K562 treated with DMSO at 1 percent for 4 hours (cell line): Measurements from ENCODE around the gene CADM4. TPM values are rescaled to one million over a fixed set of nuclear protein-coding genes. Genes with fewer than 3 reads are reported as not detected.

Source experiments
- total RNA-seq: library from RNA; unstranded; fragments of 300-600 nt; gene quantifications from 2 replicates; pipeline ENCODE4 v1.2.3, GENCODE V29; 2022; ENCODE audit not compliant: insufficient read depth

CADM4 gene
- 2.9 and 4.4 TPM in 2 replicates for total RNA-seq

DNA sequence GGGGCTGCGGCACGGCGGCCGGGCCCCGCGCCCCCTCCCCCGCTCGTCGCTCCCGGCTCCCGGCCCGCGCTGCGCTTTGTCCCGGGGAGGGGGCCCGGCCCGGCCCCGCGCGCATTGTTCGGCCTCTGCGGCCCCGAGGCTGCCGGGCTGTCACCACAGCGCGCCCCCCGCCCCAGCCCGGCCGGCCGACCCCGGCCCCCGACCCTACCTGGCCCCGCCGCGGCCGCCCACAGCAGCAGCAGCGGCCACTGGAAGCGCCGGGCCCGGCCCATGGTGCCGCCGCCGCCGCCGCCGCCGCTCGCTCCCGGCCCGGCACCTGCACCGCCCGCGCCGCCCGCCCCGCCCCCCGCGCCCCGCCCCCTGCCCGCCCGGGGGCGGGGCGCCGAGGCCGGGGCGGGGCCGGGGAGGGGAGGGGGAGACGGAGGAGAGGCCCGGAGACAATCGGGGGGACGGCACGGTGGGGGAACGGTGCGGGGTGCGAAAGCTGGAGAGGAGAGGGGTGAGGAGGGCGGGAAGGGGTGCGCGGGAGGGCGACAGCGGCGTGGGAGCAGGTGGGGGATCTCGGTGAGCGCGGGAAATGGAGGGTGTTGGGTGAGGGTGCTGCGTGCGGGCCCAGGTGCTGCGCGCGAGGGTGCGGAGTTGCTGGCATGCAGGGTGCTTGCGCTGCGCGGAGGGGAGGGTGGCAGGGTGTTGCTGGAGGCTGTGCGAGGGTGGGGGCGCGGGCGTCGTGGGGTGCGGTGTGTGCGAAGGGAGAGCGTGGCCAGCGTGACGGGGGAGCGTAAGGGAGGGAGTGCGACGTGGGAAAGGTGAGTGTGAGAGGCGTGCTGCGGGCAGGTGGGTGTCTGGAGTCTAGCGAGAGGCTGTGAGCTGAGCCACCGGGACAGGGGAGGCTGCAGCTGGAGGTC, at the start of gene CADM4:
Gene CADM4 (minus strand): TSS at position 332 of the 905 bp plus-strand sequence. CDS start 60 bp downstream, at position 272.

DNA sequence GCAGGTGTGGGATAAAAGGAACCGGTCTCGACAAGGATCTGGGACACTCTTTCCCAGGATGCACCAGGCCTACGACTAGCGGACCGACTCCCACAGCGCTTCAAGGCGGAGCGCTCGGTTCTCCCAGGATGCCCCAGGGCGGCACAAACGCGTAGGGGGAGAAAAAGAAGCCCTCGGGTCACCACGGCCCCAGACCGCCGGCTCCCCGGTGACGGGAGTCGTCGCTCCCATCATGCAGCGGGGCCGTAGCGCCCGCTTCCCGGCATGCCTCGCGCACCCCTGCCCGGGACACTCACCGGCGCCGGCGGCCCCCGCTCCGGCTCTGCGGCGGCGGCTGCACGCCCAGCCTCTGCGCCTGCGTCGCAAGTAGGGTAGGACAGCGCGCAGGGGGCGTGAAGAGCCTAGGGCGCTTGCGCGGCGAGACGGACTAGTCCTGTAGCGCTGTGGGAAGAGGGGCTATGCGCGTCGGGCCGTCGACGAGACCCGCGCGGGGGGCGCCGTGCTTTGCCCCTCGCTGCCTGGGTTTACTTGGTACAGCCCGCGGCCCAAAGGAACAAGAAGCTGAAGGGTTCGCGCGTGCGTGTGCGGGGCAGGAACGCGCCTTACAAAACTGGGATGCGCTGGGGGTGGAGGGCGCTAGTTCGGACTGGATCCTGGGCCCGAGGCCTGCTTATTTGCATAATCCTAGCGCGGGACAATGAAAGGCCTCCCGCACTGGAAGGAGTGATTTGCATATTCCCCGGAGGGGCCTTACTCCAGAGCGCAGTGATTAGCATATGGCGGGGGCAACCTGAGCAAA, 20.2 kb downstream of the CADM4 start, which contains the start of gene ZNF428:
Gene ZNF428 (minus strand): TSS at position 368 of the 799 bp plus-strand sequence. CDS start 5,325 bp downstream, outside the sequence.

DNA sequence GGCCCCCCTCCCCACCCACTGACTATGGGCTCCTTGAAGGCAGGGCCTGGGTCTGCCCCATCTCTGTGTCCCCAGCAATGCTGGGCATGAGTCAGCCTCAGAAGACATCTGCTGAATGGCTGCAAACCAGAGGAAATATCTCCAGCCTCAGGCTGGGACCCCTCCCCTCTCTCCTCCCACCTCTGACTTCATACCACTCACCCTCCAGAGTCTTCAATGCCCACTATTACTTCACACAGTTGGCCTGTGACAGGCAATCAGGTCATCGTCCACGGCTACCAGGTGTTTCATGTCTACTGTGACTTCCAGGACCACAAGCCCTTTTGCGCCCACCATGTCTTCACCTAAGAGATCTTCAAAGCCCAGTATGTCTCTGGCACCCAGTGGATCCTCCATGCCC, 27.9 kb downstream of the CADM4 start, which contains the start of gene SRRM5:
Gene SRRM5 (plus strand): TSS at position 301 of the 400 bp plus-strand sequence. CDS start 34 bp downstream, at position 335.

GRCh38 chr19:43595999-43596841, 43.4 kb downstream of the CADM4 start, which contains the start of the genes IRGQ and ZNF576:
Gene IRGQ (minus strand): TSS chr19:43596134. CDS start chr19:43595338, 796 bp downstream.
Gene ZNF576 (plus strand): TSS chr19:43596595. CDS start chr19:43597109, 514 bp downstream.

GRCh38 chr19:43575156-43575950, 64.3 kb downstream of the CADM4 start, which contains the start of the genes PINLYP and XRCC1:
Gene PINLYP (plus strand): TSS chr19:43575801. CDS start chr19:43577192, 1,391 bp downstream.
Gene XRCC1 (minus strand): TSS chr19:43575527. CDS start chr19:43575458, 69 bp downstream.

Other genes with a start within 250 kb of the CADM4 start
- gene TEX101, start 225.0 kb downstream of the CADM4 start, total RNA-seq: 0.76 and 1.6 TPM in 2 replicates
- gene LYPD3, start 174.2 kb downstream of the CADM4 start, total RNA-seq: 1.2 TPM in 1 of 2 replicates, not detected in the other
- gene PHLDB3, start 135.1 kb downstream of the CADM4 start, total RNA-seq: 10.0 and 14.5 TPM in 2 replicates
- 18.3 and 26.5 TPM in 2 replicates for gene ETHE1, start 112.6 kb downstream of the CADM4 start, total RNA-seq
- 0.98 and 1.4 TPM in 2 replicates for gene ZNF575, start 106.7 kb downstream of the CADM4 start, total RNA-seq
- gene XRCC1, start 64.3 kb downstream of the CADM4 start, total RNA-seq: 47.9 and 49.2 TPM in 2 replicates
- gene PINLYP, start 64.0 kb downstream of the CADM4 start, total RNA-seq: 4.8 and 6.7 TPM in 2 replicates
- gene IRGQ, start 43.7 kb downstream of the CADM4 start, total RNA-seq: 5.4 and 10.9 TPM in 2 replicates
- 6.1 and 6.6 TPM in 2 replicates for gene ZNF576, start 43.3 kb downstream of the CADM4 start, total RNA-seq
- gene SRRM5, start 27.8 kb downstream of the CADM4 start, total RNA-seq: 0.67 TPM in 1 of 2 replicates, not detected in the other
- 51.8 and 54.5 TPM in 2 replicates for gene ZNF428, start 20.2 kb downstream of the CADM4 start, total RNA-seq
- 19.7 and 23.4 TPM in 2 replicates for gene PLAUR, start 30.3 kb upstream of the CADM4 start, total RNA-seq
- gene IRGC, start 76.2 kb upstream of the CADM4 start, total RNA-seq: not detected in 2 replicates
- gene SMG9, start 115.1 kb upstream of the CADM4 start, total RNA-seq: 22.3 and 34.0 TPM in 2 replicates
- gene KCNN4, start 141.1 kb upstream of the CADM4 start, total RNA-seq: 7.7 and 16.2 TPM in 2 replicates
- gene LYPD5, start 162.6 kb upstream of the CADM4 start, total RNA-seq: not detected in 2 replicates
- 4.4 and 9.7 TPM in 2 replicates for gene ZNF283, start 187.5 kb upstream of the CADM4 start, total RNA-seq
- 0.73 and 1.1 TPM in 2 replicates for gene ZNF404, start 244.1 kb upstream of the CADM4 start, total RNA-seq